Measurements from ENCODE around the gene SCN1B.

DNA sequence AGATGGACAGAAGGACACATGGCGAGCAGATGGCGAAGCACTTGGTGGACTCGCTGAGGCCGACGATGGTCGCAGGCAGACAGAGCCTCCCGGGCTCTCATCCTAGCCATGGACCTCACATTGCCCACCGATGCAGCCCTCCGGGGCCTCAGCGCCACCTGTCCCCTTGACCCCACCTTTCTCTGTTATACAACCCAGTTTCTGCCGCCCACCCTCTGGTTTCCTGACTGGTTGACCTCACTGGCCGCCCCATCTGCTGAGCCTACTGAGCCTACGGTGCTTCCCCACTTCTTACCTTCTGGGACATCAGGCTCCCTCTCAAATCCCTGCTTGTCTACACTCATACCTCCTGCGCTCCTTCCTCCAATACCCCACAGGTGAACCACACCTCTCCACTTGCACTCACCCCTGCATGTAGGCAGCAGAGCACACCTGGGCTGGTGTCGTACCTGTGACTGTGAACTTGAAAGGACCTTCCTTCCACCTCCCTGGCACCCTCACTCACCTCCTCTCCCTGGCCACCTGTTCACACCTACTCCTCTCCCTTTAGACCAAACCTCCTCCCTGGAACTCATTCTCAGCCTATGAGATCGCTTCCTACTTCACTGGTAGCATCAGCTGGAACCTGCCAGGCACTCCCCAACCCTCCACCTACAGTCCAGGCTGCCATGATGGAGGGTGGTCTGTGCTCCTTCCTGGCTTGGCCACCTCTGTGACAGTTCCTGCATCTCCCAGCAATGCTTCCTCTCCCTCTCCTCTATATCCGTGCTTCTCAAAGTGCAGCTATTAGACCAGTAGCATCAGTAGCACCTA lies 47.3 kb downstream of the SCN1B start:
- TF ChIP-seq POLR2A (IDR thresholded peaks at IDR 0.05), result no peak
- TF ChIP-seq, protein P1, sequence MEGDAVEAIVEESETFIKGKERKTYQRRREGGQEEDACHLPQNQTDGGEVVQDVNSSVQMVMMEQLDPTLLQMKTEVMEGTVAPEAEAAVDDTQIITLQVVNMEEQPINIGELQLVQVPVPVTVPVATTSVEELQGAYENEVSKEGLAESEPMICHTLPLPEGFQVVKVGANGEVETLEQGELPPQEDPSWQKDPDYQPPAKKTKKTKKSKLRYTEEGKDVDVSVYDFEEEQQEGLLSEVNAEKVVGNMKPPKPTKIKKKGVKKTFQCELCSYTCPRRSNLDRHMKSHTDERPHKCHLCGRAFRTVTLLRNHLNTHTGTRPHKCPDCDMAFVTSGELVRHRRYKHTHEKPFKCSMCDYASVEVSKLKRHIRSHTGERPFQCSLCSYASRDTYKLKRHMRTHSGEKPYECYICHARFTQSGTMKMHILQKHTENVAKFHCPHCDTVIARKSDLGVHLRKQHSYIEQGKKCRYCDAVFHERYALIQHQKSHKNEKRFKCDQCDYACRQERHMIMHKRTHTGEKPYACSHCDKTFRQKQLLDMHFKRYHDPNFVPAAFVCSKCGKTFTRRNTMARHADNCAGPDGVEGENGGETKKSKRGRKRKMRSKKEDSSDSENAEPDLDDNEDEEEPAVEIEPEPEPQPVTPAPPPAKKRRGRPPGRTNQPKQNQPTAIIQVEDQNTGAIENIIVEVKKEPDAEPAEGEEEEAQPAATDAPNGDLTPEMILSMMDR (IDR thresholded peaks at IDR 0.05), result no peak
